GM23338 (cell line): ENCODE data around the gene MYD88. TPM values are rescaled to one million over a fixed set of nuclear protein-coding genes. Genes with fewer than 3 reads are reported as not detected.

Source experiments
- ATAC-seq: fragments of 200-7000 bp; cut with Tn5 transposase; 3 replicates; pipeline ENCODE4 v1.9.1; 2020
- DNase-seq: peaks from one replicate; pipeline ENCODE4 v3.0.0-alpha.2; 2015; ENCODE audit warnings: low spot score
- H2AFZ ChIP-seq: fragments of 200-600 bp; sonication (generic); 2 replicates; pipeline ENCODE4 v1.8.0; 2016; ENCODE audit warnings: antibody characterized with exemption, mild to moderate bottlenecking, moderate library complexity
- H3F3A ChIP-seq: fragments of 200-600 bp; sonication (generic); replicated peaks from 2 replicates; pipeline ENCODE4 v1.8.0; 2017; ENCODE audit warnings: antibody characterized with exemption, mixed run types, low read depth
- H3K27ac ChIP-seq: fragments of 200-600 bp; sonication (generic); 2 replicates; pipeline ENCODE4 v1.6.1; 2016; ENCODE audit warnings: low read depth
- H3K27me3 ChIP-seq: fragments of 200-600 bp; sonication (generic); 2 replicates; pipeline ENCODE4 v1.8.0; 2016; ENCODE audit warnings: mild to moderate bottlenecking, mixed run types, moderate library complexity; ENCODE audit not compliant: insufficient read depth
- H3K36me3 ChIP-seq: fragments of 200-600 bp; sonication (generic); 2 replicates; pipeline ENCODE4 v1.8.0; 2016; ENCODE audit warnings: mild to moderate bottlenecking; ENCODE audit not compliant: insufficient read depth
- H3K4me1 ChIP-seq: fragments of 200-600 bp; sonication (generic); 2 replicates; pipeline ENCODE4 v1.8.0; 2016; ENCODE audit warnings: mild to moderate bottlenecking, moderate library complexity; ENCODE audit not compliant: insufficient read depth
- H3K4me2 ChIP-seq: fragments of 200-600 bp; sonication (generic); 2 replicates; pipeline ENCODE4 v1.7.1; 2017; ENCODE audit warnings: mixed run types
- H3K4me3 ChIP-seq: fragments of 200-600 bp; sonication (generic); 2 replicates; pipeline ENCODE4 v1.6.1; 2016; ENCODE audit warnings: mixed run types
- H3K79me2 ChIP-seq: fragments of 200-600 bp; sonication (generic); replicated peaks from 2 replicates; pipeline ENCODE4 v1.8.0; 2017; ENCODE audit warnings: mild to moderate bottlenecking; ENCODE audit not compliant: insufficient read depth
- H3K9me2 ChIP-seq: fragments of 200-600 bp; sonication (generic); 2 replicates; pipeline ENCODE4 v1.8.0; 2017; ENCODE audit not compliant: insufficient read depth
- H4K20me1 ChIP-seq: fragments of 200-600 bp; sonication (generic); replicated peaks from 2 replicates; pipeline ENCODE4 v1.8.0; 2017; ENCODE audit warnings: mild to moderate bottlenecking; ENCODE audit not compliant: insufficient read depth
- H3K27ac Mint-ChIP-seq: 2 replicates; pipeline ENCODE4 v1.8.0; 2020; ENCODE audit warnings: inconsistent platforms, mild to moderate bottlenecking, moderate library complexity, mixed read lengths
- H3K27me3 Mint-ChIP-seq: 3 replicates; pipeline ENCODE4 v1.8.0; 2022; ENCODE audit warnings: low read depth, mild to moderate bottlenecking, moderate library complexity, mixed read lengths, inconsistent platforms; ENCODE audit not compliant: insufficient read depth, poor library complexity
- H3K36me3 Mint-ChIP-seq: 3 replicates; pipeline ENCODE4 v1.8.0; 2021; ENCODE audit warnings: low read depth, mild to moderate bottlenecking, inconsistent platforms, moderate library complexity, mixed read lengths
- H3K4me1 Mint-ChIP-seq: 3 replicates; pipeline ENCODE4 v1.8.0; 2020; ENCODE audit warnings: mild to moderate bottlenecking, inconsistent platforms, mixed read lengths
- H3K4me3 Mint-ChIP-seq: 3 replicates; pipeline ENCODE4 v1.8.0; 2021; ENCODE audit warnings: moderate library complexity, mild to moderate bottlenecking, inconsistent platforms, mixed read lengths
- H3K9me3 Mint-ChIP-seq: 3 replicates; pipeline ENCODE4 v1.8.0; 2020; ENCODE audit warnings: moderate library complexity, mild to moderate bottlenecking, inconsistent platforms, mixed read lengths
- CREB1 ChIP-seq: fragments of 250-450 bp; sonication (Bioruptor Pico); IDR thresholded peaks from 2 replicates; pipeline ENCODE4 v1.5.0; 2020; ENCODE audit warnings: low read depth, mild to moderate bottlenecking, moderate library complexity
- CTCF ChIP-seq, 2 experiments: fragments of 200-600 bp in 1 of 2; sonication (generic) in 1 of 2; conservative IDR thresholded peaks; 2 replicates each; pipeline versions ENCODE4 v1.5.1 to v1.6.1; 2016 to 2017; ENCODE audit warnings: antibody characterized with exemption in 2 of 2, low read depth in 2 of 2, mild to moderate bottlenecking in 2 of 2, moderate library complexity in 1 of 2
- ETS1 ChIP-seq: IDR thresholded peaks from 2 replicates; pipeline ENCODE4 v1.6.1; 2016; ENCODE audit warnings: antibody characterized with exemption
- EZH2 ChIP-seq: fragments of 200-600 bp; sonication (generic); IDR thresholded peaks from one replicate; pipeline ENCODE4 v1.8.0; 2017; ENCODE audit warnings: antibody characterized with exemption, mild to moderate bottlenecking, low read depth; ENCODE audit not compliant: unreplicated experiment
- EZH2phosphoT487 ChIP-seq: fragments of 200-600 bp; sonication (generic); IDR thresholded peaks from one replicate; pipeline ENCODE4 v1.8.1; 2018; ENCODE audit warnings: antibody characterized with exemption; ENCODE audit not compliant: unreplicated experiment
- JUNB ChIP-seq: IDR thresholded peaks from one replicate; pipeline ENCODE4 v1.6.1; 2016; ENCODE audit warnings: antibody characterized with exemption; ENCODE audit not compliant: unreplicated experiment
- NANOG ChIP-seq: IDR thresholded peaks from 2 replicates; pipeline ENCODE4 v1.6.1; 2016; ENCODE audit warnings: antibody characterized with exemption, borderline replicate concordance
- POLR2AphosphoS5 ChIP-seq: IDR thresholded peaks from 2 replicates; pipeline ENCODE4 v1.6.1; 2016; ENCODE audit warnings: antibody characterized with exemption, low read depth
- REST ChIP-seq: IDR thresholded peaks from one replicate; pipeline ENCODE4 v1.6.1; 2018; ENCODE audit warnings: antibody characterized with exemption; ENCODE audit not compliant: unreplicated experiment
- STAT1 ChIP-seq: IDR thresholded peaks from one replicate; pipeline ENCODE4 v1.6.1; 2016; ENCODE audit warnings: antibody characterized with exemption; ENCODE audit not compliant: unreplicated experiment
- ZNF114 ChIP-seq: fragments of 250-450 bp; sonication (Bioruptor Pico); IDR thresholded peaks from 2 replicates; pipeline ENCODE4 v1.5.0; 2020; ENCODE audit warnings: mild to moderate bottlenecking, moderate library complexity
- ZNF331 ChIP-seq: fragments of 250-450 bp; sonication (Bioruptor Pico); IDR thresholded peaks from 2 replicates; pipeline ENCODE4 v1.5.0; 2020; ENCODE audit warnings: low read depth, mild to moderate bottlenecking, moderate library complexity
- polyA plus RNA-seq: library from polyadenylated mRNA; unstranded; fragments of >200 nt; fragmentation: Nextera tagmentation; extraction: Ambion mirVana; gene quantifications from 2 replicates; pipeline ENCODE4 v1.2.1, GENCODE V29; 2016
- total RNA-seq: library from RNA; depleted of rRNA; stranded (reverse); fragments of >200 nt; shearing (Covaris generic); gene quantifications from 2 replicates; pipeline ENCODE4 v1.2.3, GENCODE V29; 2014

MYD88 gene
- total and polyA plus RNA-seq, 2 experiments from 2014 or later, result 15.5 to 26.0 TPM

- no peak for TF ChIP-seq CREB1 (CRISPR knock-in tag)
Observed at GRCh38 chr3:38164643-38164951, 26.1 kb downstream of the MYD88 start (continued).

GRCh38 chr3:38164952-38165721 is 26.7 kb downstream of the MYD88 start, which contains the start of gene OXSR1:
TSS of gene OXSR1 (plus strand) at chr3:38165537. CDS start at chr3:38165877, 340 bp downstream.
- Histone ChIP-seq H3K79me2 (peaks cover 45% of the 10 kb centered on the region), H3K9me2 (no peaks in the 10 kb centered on the region), H3K4me2 (peak within 1 kb of the TSS; percentile 81), H3K27me3 (no peaks in the 10 kb centered on the region), H3K27ac (peak within 1 kb of the TSS; percentile 86), H3F3A (peaks cover 3% of the 10 kb centered on the region; the same call in 1 of the 2 replicates), H3K4me1 (peaks cover 11% of the 10 kb centered on the region), H3K36me3 (no peaks in the 10 kb centered on the region), H3K4me3 (peak within 1 kb of the TSS; percentile 54), H4K20me1 (peaks cover 33% of the 10 kb centered on the region), H2AFZ (peak within 1 kb of the TSS; percentile 52)
- peaks cover 18% of the 10 kb centered on the region for H3K4me1 Mint-ChIP-seq
- H3K9me3 Mint-ChIP-seq, result 0 out of 3 replicates have a peak, but pooled peaks cover 2% of the 10 kb centered on the region
- TF ChIP-seq CREB1 (CRISPR knock-in tag) (peak; percentile 99), EZH2 (no peak), ETS1 (peak; percentile 56), POLR2AphosphoS5 (peak; percentile 90)
- peak within 1 kb of the TSS; percentile 96 for H3K4me3 Mint-ChIP-seq
- H3K27ac Mint-ChIP-seq, result peak within 1 kb of the TSS; percentile 100
- 0 out of 3 replicates have a peak, but pooled peaks cover 4% of the 10 kb centered on the region for H3K36me3 Mint-ChIP-seq
- DNase-seq (peak; percentile 99), ATAC-seq (peak; percentile 90)
- H3K27me3 Mint-ChIP-seq, result peaks cover 16% of the 10 kb centered on the region

- peak; percentile 58 for DNase-seq
- peaks cover 53% of the 10 kb centered on the region for H3K79me2 ChIP-seq
- peaks cover 11% of the 10 kb centered on the region for H3K4me1 ChIP-seq
- H3K9me2 ChIP-seq, result no peaks in the 10 kb centered on the region
- peaks cover 33% of the 10 kb centered on the region for H4K20me1 ChIP-seq
- H3F3A ChIP-seq, result peaks cover 3% of the 10 kb centered on the region; the same call in 1 of the 2 replicates
- Mint-ChIP-seq H3K27ac (peak overlapping the region; percentile 92), H3K4me1 (peaks cover 23% of the 10 kb centered on the region), H3K36me3 (0 out of 3 replicates have a peak, but pooled peaks cover 4% of the 10 kb centered on the region), H3K4me3 (peak overlapping the region; percentile 96), H3K9me3 (0 out of 3 replicates have a peak, but pooled peaks cover 2% of the 10 kb centered on the region), H3K27me3 (peaks cover 16% of the 10 kb centered on the region)
- ATAC-seq, result peak; percentile 28
- H3K27ac ChIP-seq, result peak overlapping the region; percentile 63; the same call in 1 of the 2 replicates
- H3K4me2 ChIP-seq, result peak overlapping the region; percentile 81
- peak overlapping the region; percentile 52 for H2AFZ ChIP-seq
- H3K36me3 ChIP-seq, result no peaks in the 10 kb centered on the region
- H3K4me3 ChIP-seq, result peak overlapping the region; percentile 54
- H3K27me3 ChIP-seq, result no peaks in the 10 kb centered on the region
- TF ChIP-seq CTCF (conservative IDR thresholded peaks at IDR 0.05; ENCODE audit: low read depth in 2 of 2), result no peak
- no peak for TF ChIP-seq ZNF114
- TF ChIP-seq POLR2AphosphoS5, result no peak
- TF ChIP-seq ZNF331, result no peak
- no peak for TF ChIP-seq STAT1
- no peak for TF ChIP-seq EZH2phosphoT487
- TF ChIP-seq ETS1, result no peak
- no peak for TF ChIP-seq EZH2
- TF ChIP-seq CREB1 (CRISPR knock-in tag), result no peak
- no peak for TF ChIP-seq NANOG
- no peak for TF ChIP-seq JUNB
- TF ChIP-seq REST, result no peak
Observed at GRCh38 chr3:38165722-38166387, 27.4 kb downstream of the MYD88 start.
